ENCODE measurements around the gene ZNF264. TPM values are rescaled to one million over a fixed set of nuclear protein-coding genes. Genes with fewer than 3 reads are reported as not detected.
A peak's percentile ranks its signal among the peaks of the same experiment; 100 is the strongest.

ZNF264 gene
- total RNA-seq: 10 to 100 TPM; 16.9 to 26.8 (median 18.7) TPM
- polyA plus RNA-seq: 4.4 TPM
- long read RNA-seq, donor 1, full-length matches to known transcripts: 3 of 8 reads
- long read RNA-seq, donor 1, partial matches to known transcripts: 0 of 8 reads
- long read RNA-seq, donor 1, other reads (novel, unspliced or antisense): 5 of 8 reads
- long read RNA-seq, donor 2: 0 reads
- long read RNA-seq, donor 3, full-length matches to known transcripts: 1 of 3 reads
- long read RNA-seq, donor 3, partial matches to known transcripts: 0 of 3 reads
- long read RNA-seq, donor 3, other reads (novel, unspliced or antisense): 2 of 3 reads
- long read RNA-seq, donor 4, partial matches to known transcripts: 0 of 3 reads
- long read RNA-seq, donor 4, other reads (novel, unspliced or antisense): 3 of 3 reads

GRCh38 chr19:57191141-57192076 lies at the start of gene ZNF264:
Gene ZNF264, plus strand, starts transcription at chr19:57191500. Its CDS starts 414 bp downstream, at chr19:57191914.
- no peaks in the 10 kb centered on the region for H3K27me3 ChIP-seq (ENCODE audit: control insufficient read depth, insufficient read depth)
- DNase-seq: peak; percentile 96 to 98 (median 97)
- H3K27ac ChIP-seq (ENCODE audit: low read length): peak within 1 kb of the TSS; percentile 76
- intact Hi-C loops (cut with DNase I): no loop called here
- no peaks in the 10 kb centered on the region for H3K9me3 ChIP-seq (ENCODE audit: control insufficient read depth, low read length)
- under 1% methylated on average over 81 of the region's 81 CpGs for WGBS
- peak; percentile 99 for ATAC-seq
- peak within 1 kb of the TSS; percentile 88 for H3K4me3 ChIP-seq (ENCODE audit: low read length)
- H3K4me1 ChIP-seq (ENCODE audit: control insufficient read depth, insufficient read depth, low read length): peaks cover 9% of the 10 kb centered on the region

- Histone ChIP-seq H3K27me3 (ENCODE audit: control insufficient read depth, insufficient read depth) (no peaks in the 10 kb centered on the region), H3K9me3 (ENCODE audit: control insufficient read depth, low read length) (no peaks in the 10 kb centered on the region), H3K27ac (ENCODE audit: low read length) (no peak overlapping the region), H3K4me3 (ENCODE audit: low read length) (no peak overlapping the region), H3K4me1 (ENCODE audit: control insufficient read depth, insufficient read depth, low read length) (no peaks in the 10 kb centered on the region)
- no peak for DNase-seq
- no peak for ATAC-seq
- 96% methylated on average over 4 of the region's 4 CpGs for WGBS
- intact Hi-C loops (cut with DNase I): no loop called here
These were observed 49.6 kb upstream of the ZNF264 start for GRCh38 chr19:57141699-57142098.

GRCh38 chr19:57152921-57153320 lies 38.4 kb upstream of the ZNF264 start:
- no peak for ATAC-seq
- H3K27me3 ChIP-seq (ENCODE audit: control insufficient read depth, insufficient read depth): no peaks in the 10 kb centered on the region

GRCh38 chr19:57161985-57162539 lies 29.2 kb upstream of the ZNF264 start:
- intact Hi-C loops (cut with DNase I): no loop called here
- Histone ChIP-seq H3K4me1 (ENCODE audit: control insufficient read depth, insufficient read depth, low read length) (no peaks in the 10 kb centered on the region), H3K9me3 (ENCODE audit: control insufficient read depth, low read length) (no peaks in the 10 kb centered on the region), H3K27ac (ENCODE audit: low read length) (no peak overlapping the region), H3K27me3 (ENCODE audit: control insufficient read depth, insufficient read depth) (no peaks in the 10 kb centered on the region), H3K4me3 (ENCODE audit: low read length) (no peak overlapping the region)
- DNase-seq: no peak
- peak in 1 of 2 donors; percentile 29 for ATAC-seq
- WGBS: 58% methylated on average over 5 of the region's 5 CpGs

More at GRCh38 chr19:57152921-57153320, 38.4 kb upstream of the ZNF264 start:
- no peak overlapping the region for H3K27ac ChIP-seq (ENCODE audit: low read length)
- WGBS: 76% methylated on average over 5 of the region's 5 CpGs
- H3K4me3 ChIP-seq (ENCODE audit: low read length): no peak overlapping the region
- H3K4me1 ChIP-seq (ENCODE audit: control insufficient read depth, insufficient read depth, low read length): no peaks in the 10 kb centered on the region
- DNase-seq: no peak
- intact Hi-C loops (cut with DNase I): no loop called here
- no peaks in the 10 kb centered on the region for H3K9me3 ChIP-seq (ENCODE audit: control insufficient read depth, low read length)

GRCh38 chr19:57165846-57166245 lies 25.5 kb upstream of the ZNF264 start:
- Histone ChIP-seq H3K9me3 (ENCODE audit: control insufficient read depth, low read length) (no peaks in the 10 kb centered on the region), H3K4me3 (ENCODE audit: low read length) (no peak overlapping the region), H3K27ac (ENCODE audit: low read length) (no peak overlapping the region), H3K4me1 (ENCODE audit: control insufficient read depth, insufficient read depth, low read length) (no peaks in the 10 kb centered on the region), H3K27me3 (ENCODE audit: control insufficient read depth, insufficient read depth) (no peaks in the 10 kb centered on the region)
- 67% methylated on average over 7 of the region's 7 CpGs for WGBS
- intact Hi-C loops (cut with DNase I): no loop called here
- DNase-seq: no peak
- no peak for ATAC-seq

- Histone ChIP-seq H3K27me3 (ENCODE audit: control insufficient read depth, insufficient read depth) (no peaks in the 10 kb centered on the region), H3K9me3 (ENCODE audit: control insufficient read depth, low read length) (no peaks in the 10 kb centered on the region)
These were observed 23.9 kb upstream of the ZNF264 start, which contains the start of gene DUXA for GRCh38 chr19:57167385-57167784. Gene DUXA, minus strand, starts transcription at chr19:57167485. Its CDS starts 42 bp downstream, at chr19:57167443.

GRCh38 chr19:57171551-57172081 lies 19.7 kb upstream of the ZNF264 start:
- DNase-seq: peak; percentile 69 to 83 (median 80)
- peak overlapping the region; percentile 17 for H3K27ac ChIP-seq (ENCODE audit: low read length)
- intact Hi-C loops (cut with DNase I): no loop called here
- H3K4me1 ChIP-seq (ENCODE audit: control insufficient read depth, insufficient read depth, low read length): no peaks in the 10 kb centered on the region
- no peaks in the 10 kb centered on the region for H3K9me3 ChIP-seq (ENCODE audit: control insufficient read depth, low read length)
- peak overlapping the region; percentile 83 for H3K4me3 ChIP-seq (ENCODE audit: low read length)
- peak; percentile 83 to 86 for ATAC-seq
- WGBS: 3% methylated on average over 33 of the region's 42 CpGs
- H3K27me3 ChIP-seq (ENCODE audit: control insufficient read depth, insufficient read depth): no peaks in the 10 kb centered on the region

More at GRCh38 chr19:57167385-57167784, 23.9 kb upstream of the ZNF264 start, which contains the start of gene DUXA:
- Histone ChIP-seq H3K27ac (ENCODE audit: low read length) (no peak within 1 kb of the TSS), H3K4me1 (ENCODE audit: control insufficient read depth, insufficient read depth, low read length) (no peaks in the 10 kb centered on the region), H3K4me3 (ENCODE audit: low read length) (no peak within 1 kb of the TSS)
- 83% methylated on average over 6 of the region's 6 CpGs for WGBS
- intact Hi-C loops (cut with DNase I): no loop called here
- ATAC-seq (no peak), DNase-seq (no peak)

- Histone ChIP-seq H3K4me1 (ENCODE audit: control insufficient read depth, insufficient read depth, low read length) (peaks cover 9% of the 10 kb centered on the region), H3K27me3 (ENCODE audit: control insufficient read depth, insufficient read depth) (no peaks in the 10 kb centered on the region), H3K27ac (ENCODE audit: low read length) (no peak overlapping the region), H3K4me3 (ENCODE audit: low read length) (no peak overlapping the region), H3K9me3 (ENCODE audit: control insufficient read depth, low read length) (no peaks in the 10 kb centered on the region)
- 87% methylated on average over 3 of the region's 3 CpGs for WGBS
- intact Hi-C loops (cut with DNase I): no loop called here
- DNase-seq: no peak
- ATAC-seq: no peak
These were observed 999 bp upstream of the ZNF264 start for GRCh38 chr19:57190301-57190700.

- no peaks in the 10 kb centered on the region for H3K27me3 ChIP-seq (ENCODE audit: control insufficient read depth, insufficient read depth)
- no peak for DNase-seq
- no peaks in the 10 kb centered on the region for H3K9me3 ChIP-seq (ENCODE audit: control insufficient read depth, low read length)
- peaks cover 9% of the 10 kb centered on the region for H3K4me1 ChIP-seq (ENCODE audit: control insufficient read depth, insufficient read depth, low read length)
- intact Hi-C loops (cut with DNase I): no loop called here
- peak overlapping the region; percentile 88 for H3K4me3 ChIP-seq (ENCODE audit: low read length)
- no peak overlapping the region for H3K27ac ChIP-seq (ENCODE audit: low read length)
- peak in 1 of 2 donors; percentile 10 for ATAC-seq
- WGBS: 7% methylated on average over 9 of the region's 9 CpGs
These were observed 749 bp downstream of the ZNF264 start for GRCh38 chr19:57192077-57192420.

- H3K27me3 ChIP-seq (ENCODE audit: control insufficient read depth, insufficient read depth): no peaks in the 10 kb centered on the region
- 76% methylated on average over 5 of the region's 5 CpGs for WGBS
- no peak overlapping the region for H3K4me3 ChIP-seq (ENCODE audit: low read length)
- ATAC-seq (no peak), DNase-seq (no peak)
- H3K27ac ChIP-seq (ENCODE audit: low read length): no peak overlapping the region
- intact Hi-C loops (cut with DNase I): no loop called here
- H3K9me3 ChIP-seq (ENCODE audit: control insufficient read depth, low read length): no peaks in the 10 kb centered on the region
- peaks cover 9% of the 10 kb centered on the region for H3K4me1 ChIP-seq (ENCODE audit: control insufficient read depth, insufficient read depth, low read length)
These were observed 1.7 kb downstream of the ZNF264 start for GRCh38 chr19:57192993-57193392.

All from right cardiac atrium (tissue), 5 donors.